ENCODE results near the gene PLXNB2. TPM values are rescaled to one million over a fixed set of nuclear protein-coding genes. Genes with fewer than 3 reads are reported as not detected.
"Not testable (repeated sequence)": the region's sequence is repeated elsewhere in the genome, so short reads cannot be mapped to it uniquely, and the experiment has no call there.

PLXNB2 gene
- total RNA-seq, 2 experiments from 2014 or later: 5.5 to 6.3 TPM

DNA sequence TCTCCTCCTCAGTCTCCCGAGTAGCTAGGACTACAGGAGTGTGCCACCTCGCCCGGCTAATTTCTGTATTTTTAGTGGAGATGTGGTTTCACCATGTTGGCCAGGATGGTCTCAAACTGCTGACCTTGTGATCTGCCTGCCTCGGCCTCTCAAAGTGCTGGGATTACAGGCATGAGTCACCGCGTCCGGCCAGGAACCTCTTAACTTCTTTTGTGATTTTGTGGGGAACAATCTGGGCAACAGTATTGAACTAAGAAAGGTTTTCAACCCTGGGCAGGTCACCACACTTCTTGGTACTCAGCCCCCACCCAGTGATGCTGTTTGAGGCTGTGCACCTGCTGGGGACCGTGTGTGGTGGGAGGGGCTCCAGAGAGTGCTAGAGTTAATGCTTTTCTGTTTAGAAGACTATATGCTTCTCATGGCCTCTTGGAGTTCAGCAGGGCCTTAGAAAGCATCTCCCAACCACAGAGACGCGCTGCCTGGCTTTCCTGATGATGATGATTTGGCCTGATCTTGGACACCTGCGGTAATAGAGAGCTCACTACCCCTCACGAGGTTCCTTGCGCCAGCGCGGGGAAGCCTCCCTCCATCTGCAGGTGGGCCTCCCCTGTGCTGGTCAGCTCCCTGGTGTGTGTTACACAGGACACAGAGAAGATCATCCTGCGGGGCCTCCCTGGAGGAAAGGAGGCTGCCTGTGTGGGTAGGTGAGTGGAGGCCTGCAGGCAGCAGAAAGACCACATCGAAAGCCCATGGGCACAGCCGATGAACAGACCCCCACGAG is 18.2 kb upstream of the PLXNB2 start:
- H3K9me3 Mint-ChIP-seq (ENCODE audit: low read depth): no peaks in the 10 kb centered on the region
- peak overlapping the region; percentile 72 for H3K4me3 Mint-ChIP-seq
- H3K27ac Mint-ChIP-seq: no peak overlapping the region
- no peak for ATAC-seq
- intact Hi-C loops (cut with DNase I, micrococcal nuclease): loop anchor here in 1 of 2 experiments (5.0 kb wide), 2 partner anchors 48 to 83 kb away; no protein-coding TSS in a partner anchor
- H3K27me3 Mint-ChIP-seq: peaks cover 3% of the 10 kb centered on the region
- no peaks in the 10 kb centered on the region for H3K36me3 Mint-ChIP-seq (ENCODE audit: low read depth)
- H3K4me1 Mint-ChIP-seq: peaks cover 11% of the 10 kb centered on the region
- ChIA-PET CTCF (interaction anchor here (0.7 to 5.6 kb wide), 4 partner anchors 9 to 73 kb away, joined by 3 to 31 read pairs (median 4); no protein-coding TSS in a partner anchor), POLR2A (interaction anchor here (0.6 kb wide), 1 partner anchor 9 kb away, joined by 3 read pairs; no protein-coding TSS in a partner anchor)
- no peak for DNase-seq

DNA sequence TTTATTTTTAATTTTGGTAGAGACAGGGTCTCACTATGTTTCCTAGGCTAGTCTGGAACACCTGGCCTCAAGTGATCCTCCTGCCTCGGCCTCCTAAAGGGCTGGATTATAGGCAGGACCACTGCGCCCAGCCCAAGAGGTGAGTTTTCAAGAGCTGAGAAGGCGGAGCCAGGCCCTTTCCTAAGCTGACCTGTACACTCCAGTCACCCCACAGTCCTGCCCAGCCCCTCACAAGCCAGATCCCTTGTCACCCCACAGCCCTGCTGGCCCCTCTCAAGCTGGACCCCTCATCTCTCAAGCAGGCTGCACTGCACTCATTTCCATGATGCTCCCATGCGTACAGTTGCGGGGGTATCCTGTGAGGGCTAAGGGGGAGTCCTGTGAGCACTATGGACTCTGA is 16.5 kb upstream of the PLXNB2 start:
- Mint-ChIP-seq H3K27ac (no peak overlapping the region), H3K9me3 (ENCODE audit: low read depth) (no peaks in the 10 kb centered on the region), H3K4me1 (peaks cover 7% of the 10 kb centered on the region), H3K27me3 (no peaks in the 10 kb centered on the region), H3K4me3 (no peak overlapping the region), H3K36me3 (ENCODE audit: low read depth) (no peaks in the 10 kb centered on the region)
- CTCF ChIA-PET: interaction anchor here (0.9 to 5.6 kb wide), 2 partner anchors 11 to 18 kb away, joined by 3 to 31 read pairs; no protein-coding TSS in a partner anchor
- peak; percentile 6 for DNase-seq
- intact Hi-C loops (cut with DNase I, micrococcal nuclease): no loop called here
- ATAC-seq: no peak
- POLR2A ChIA-PET: interaction anchor here (0.7 kb wide), 1 partner anchor 278 kb away, joined by 5 read pairs; no protein-coding TSS in a partner anchor

DNA sequence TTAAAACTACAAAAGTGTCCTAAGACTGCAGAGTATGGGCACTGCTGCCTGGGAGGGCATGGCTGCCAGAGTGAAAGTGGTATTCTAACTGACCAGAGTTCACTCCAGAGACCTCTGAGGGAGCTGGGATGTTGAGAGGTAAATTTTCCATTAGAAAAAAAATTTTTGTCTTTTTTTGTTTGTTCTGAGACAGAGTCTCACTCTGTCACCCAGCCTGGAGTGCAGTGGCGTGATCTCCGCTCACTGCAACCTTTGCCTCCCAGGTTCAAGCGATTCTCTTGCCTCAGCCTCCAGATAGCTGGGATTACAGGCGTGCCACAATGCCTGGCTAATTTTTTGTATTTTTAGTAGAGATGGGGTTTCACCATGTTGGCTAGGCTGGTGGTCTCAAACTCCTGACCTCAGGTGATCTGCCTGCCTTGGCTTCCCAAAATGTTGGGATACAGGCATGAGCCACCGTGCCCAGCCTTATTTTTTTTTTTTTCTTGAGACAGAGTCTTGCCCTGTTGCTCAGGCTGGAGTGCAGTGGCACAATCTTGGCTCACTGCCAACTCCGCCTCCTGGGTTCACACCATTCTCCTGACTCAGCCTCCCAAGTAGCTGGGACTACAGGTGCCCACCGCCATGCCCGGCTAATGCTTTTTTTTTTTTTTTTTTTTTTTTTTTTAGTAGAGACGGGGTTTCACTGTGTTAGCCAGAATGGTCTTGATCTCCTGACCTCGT is 15.1 kb upstream of the PLXNB2 start:
- H3K9me3 Mint-ChIP-seq (ENCODE audit: low read depth); H3K4me1 Mint-ChIP-seq; H3K27ac Mint-ChIP-seq; H3K4me3 Mint-ChIP-seq; H3K27me3 Mint-ChIP-seq; intact Hi-C loops (cut with DNase I, micrococcal nuclease); ATAC-seq; H3K36me3 Mint-ChIP-seq (ENCODE audit: low read depth); POLR2A ChIA-PET: not testable (repeated sequence)
- peak; percentile 34 for DNase-seq
- CTCF ChIA-PET: interaction anchor here (0.7 to 1.2 kb wide), 3 partner anchors 9 to 43 kb away, joined by 3 read pairs; no protein-coding TSS in a partner anchor

DNA sequence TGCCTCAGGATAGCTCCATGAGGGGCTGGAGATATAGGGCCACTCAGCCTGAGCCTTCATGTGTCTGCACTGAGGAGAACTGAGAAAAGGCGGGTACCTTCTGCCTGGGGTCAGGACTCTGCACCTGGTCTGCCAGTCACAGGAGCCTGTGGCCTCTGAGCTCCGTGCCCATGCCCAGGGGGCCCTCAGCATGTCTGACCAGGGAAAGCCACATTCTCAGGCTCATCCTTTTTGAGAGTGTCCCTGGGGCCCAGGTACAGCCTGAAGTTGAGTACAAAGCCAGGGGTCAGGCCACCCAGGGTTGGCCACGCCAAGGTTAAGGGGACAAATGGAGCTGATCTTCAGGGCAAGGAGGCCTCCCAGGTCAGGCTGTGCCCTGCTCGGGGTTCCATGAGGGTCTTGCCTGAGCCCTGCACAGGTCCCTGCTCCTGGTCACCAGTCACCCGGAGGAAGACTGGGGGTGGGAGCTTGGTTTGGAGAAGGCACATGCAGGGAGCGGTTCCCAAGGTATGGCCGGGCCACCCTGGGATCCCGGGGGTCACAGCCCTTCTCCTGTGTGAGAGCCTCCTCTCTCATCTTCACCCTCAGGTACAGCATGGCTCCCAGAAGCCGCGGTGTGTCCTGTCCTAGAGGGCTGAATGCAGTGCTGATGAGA is 13.4 kb upstream of the PLXNB2 start:
- CTCF ChIA-PET: interaction anchor here (0.5 to 1.0 kb wide), 4 partner anchors 46 to 366 kb away, joined by 3 to 4 read pairs (median 3); no protein-coding TSS in a partner anchor
- POLR2A ChIA-PET: no interaction called here
- H3K4me3 Mint-ChIP-seq: no peak overlapping the region
- H3K27ac Mint-ChIP-seq: no peak overlapping the region
- H3K36me3 Mint-ChIP-seq (ENCODE audit: low read depth): no peaks in the 10 kb centered on the region
- DNase-seq (no peak), ATAC-seq (no peak)
- intact Hi-C loops (cut with DNase I, micrococcal nuclease): no loop called here
- no peaks in the 10 kb centered on the region for H3K9me3 Mint-ChIP-seq (ENCODE audit: low read depth)
- H3K4me1 Mint-ChIP-seq: peaks cover under 1% of the 10 kb centered on the region
- no peaks in the 10 kb centered on the region for H3K27me3 Mint-ChIP-seq

DNA sequence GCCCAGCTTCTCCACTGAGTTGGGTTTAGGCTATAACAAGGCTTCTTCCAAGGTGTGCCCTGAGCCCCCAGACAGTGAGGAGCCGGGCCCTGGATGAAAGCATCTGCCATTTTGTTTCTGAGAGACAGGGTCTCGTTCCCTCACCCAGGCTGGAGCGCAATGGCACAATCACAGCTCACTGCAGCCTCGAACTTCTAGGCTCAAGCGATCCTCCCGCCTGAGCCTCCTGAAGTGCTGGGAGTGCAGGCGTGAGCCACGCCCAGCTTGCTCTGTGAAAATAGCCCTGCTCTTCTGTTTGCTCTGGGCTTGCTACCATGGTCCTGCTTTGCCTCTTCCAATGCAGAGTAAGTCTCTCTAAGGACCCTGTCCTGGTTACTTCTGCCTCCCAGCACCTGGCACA is 12.7 kb upstream of the PLXNB2 start:
- DNase-seq: no peak
- Mint-ChIP-seq H3K36me3 (ENCODE audit: low read depth) (no peaks in the 10 kb centered on the region), H3K27me3 (no peaks in the 10 kb centered on the region)

DNA sequence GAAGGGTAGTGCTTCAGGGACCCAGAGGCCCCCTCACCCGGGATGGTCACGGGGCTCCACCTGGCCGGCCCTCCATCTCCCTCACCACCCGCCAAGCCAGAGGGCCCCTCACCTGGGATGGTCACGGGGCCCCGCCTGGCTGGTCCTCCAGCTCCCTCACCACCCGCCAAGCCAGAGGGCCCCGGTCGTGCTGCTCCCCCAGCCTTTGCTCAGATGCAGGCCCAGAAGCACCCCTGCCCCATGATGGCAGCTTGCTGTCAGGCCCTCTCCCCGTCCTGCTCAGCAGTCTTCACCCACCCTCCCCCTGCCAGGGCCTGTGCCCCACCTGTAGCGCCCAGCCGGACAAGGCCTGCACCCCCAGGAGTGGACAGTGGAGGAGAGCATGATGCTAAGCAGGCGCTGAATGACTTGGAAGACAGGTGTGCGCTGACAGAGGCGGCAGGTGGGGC is 12.1 kb upstream of the PLXNB2 start:
- ChIA-PET POLR2A (no interaction called here), CTCF (interaction anchor here (0.9 kb wide), 1 partner anchor 44 kb away, joined by 4 read pairs; no protein-coding TSS in a partner anchor)
- intact Hi-C loops (cut with DNase I, micrococcal nuclease): no loop called here
- no peak overlapping the region for H3K4me3 Mint-ChIP-seq
- H3K27me3 Mint-ChIP-seq: no peaks in the 10 kb centered on the region
- no peaks in the 10 kb centered on the region for H3K36me3 Mint-ChIP-seq (ENCODE audit: low read depth)
- H3K27ac Mint-ChIP-seq: no peak overlapping the region
- no peaks in the 10 kb centered on the region for H3K9me3 Mint-ChIP-seq (ENCODE audit: low read depth)
- DNase-seq: no peak
- H3K4me1 Mint-ChIP-seq: peaks cover 6% of the 10 kb centered on the region
- no peak for ATAC-seq

More for the DNA sequence above, 12.7 kb upstream of the PLXNB2 start:
- H3K4me1 Mint-ChIP-seq: peaks cover 5% of the 10 kb centered on the region
- H3K9me3 Mint-ChIP-seq (ENCODE audit: low read depth): no peaks in the 10 kb centered on the region
- intact Hi-C loops (cut with DNase I, micrococcal nuclease): no loop called here
- no peak overlapping the region for H3K27ac Mint-ChIP-seq
- POLR2A ChIA-PET: no interaction called here
- CTCF ChIA-PET: interaction anchor here (0.5 to 0.9 kb wide), 3 partner anchors 45 to 365 kb away, joined by 3 to 4 read pairs (median 3); no protein-coding TSS in a partner anchor
- no peak for ATAC-seq
- H3K4me3 Mint-ChIP-seq: no peak overlapping the region

DNA sequence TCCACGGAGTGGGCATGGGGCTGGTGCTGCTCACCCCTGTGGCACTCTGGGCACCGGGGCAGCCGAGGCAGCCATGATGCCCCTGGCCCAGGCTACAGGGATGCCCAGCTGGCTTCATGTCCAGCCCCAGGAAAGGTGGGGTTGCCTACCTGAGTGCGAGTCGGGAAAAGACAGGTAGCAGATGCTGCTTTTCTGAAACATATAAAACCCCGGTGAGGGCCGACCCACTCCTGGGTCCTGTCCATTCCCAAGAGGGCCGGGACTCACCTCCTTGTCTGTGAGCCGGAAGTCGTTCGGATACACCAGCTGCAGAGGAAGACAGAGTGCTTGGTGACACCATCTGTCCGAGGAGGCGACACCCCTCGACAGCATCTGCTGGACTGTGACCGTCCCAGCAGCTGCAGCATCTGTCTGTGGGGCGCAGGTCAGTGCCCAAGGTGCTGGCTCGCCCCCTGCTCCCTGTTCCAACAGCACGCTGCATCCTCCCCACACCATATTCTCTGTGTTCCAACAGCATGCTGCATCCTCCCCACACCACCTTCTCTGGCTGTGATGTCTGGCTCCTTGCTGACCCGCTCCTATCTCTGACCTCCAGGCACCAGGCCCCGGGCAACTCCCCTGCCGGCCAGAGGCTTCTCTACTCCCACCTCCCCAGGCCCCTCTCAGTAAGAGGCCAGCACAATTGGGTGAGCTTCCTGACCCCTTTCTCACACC is 11.4 kb upstream of the PLXNB2 start:
- Mint-ChIP-seq H3K9me3 (ENCODE audit: low read depth) (no peaks in the 10 kb centered on the region), H3K36me3 (ENCODE audit: low read depth) (no peaks in the 10 kb centered on the region), H3K4me3 (no peak overlapping the region), H3K27ac (no peak overlapping the region), H3K27me3 (no peaks in the 10 kb centered on the region), H3K4me1 (peaks cover 13% of the 10 kb centered on the region)
- no peak for ATAC-seq
- POLR2A ChIA-PET: no interaction called here
- CTCF ChIA-PET: interaction anchor here (0.5 kb wide), 1 partner anchor 26 kb away, joined by 3 read pairs; no protein-coding TSS in a partner anchor
- no peak for DNase-seq
- intact Hi-C loops (cut with DNase I, micrococcal nuclease): no loop called here

DNA sequence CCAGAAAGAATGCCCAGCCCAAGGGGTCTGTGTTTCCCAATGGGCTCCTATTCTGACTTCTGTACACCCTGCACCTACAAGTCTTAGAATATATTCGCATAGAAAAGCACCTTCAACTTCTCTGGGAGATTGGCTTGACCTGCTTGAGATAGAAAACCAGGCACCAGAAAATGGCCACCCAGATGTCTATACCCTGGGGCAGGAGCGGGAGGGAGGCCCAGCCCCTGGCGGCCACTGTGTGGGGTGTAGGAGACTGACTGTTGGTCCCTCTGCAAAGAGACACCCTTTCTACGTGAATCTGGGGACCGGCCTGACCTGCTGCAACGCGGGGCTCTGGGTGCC is 10.9 kb upstream of the PLXNB2 start:
- intact Hi-C loops (cut with DNase I, micrococcal nuclease): no loop called here
- ChIA-PET POLR2A (no interaction called here), CTCF (interaction anchor here (0.5 kb wide), 1 partner anchor 26 kb away, joined by 3 read pairs; no protein-coding TSS in a partner anchor)
- H3K4me3 Mint-ChIP-seq: no peak overlapping the region
- peaks cover 16% of the 10 kb centered on the region for H3K4me1 Mint-ChIP-seq
- H3K9me3 Mint-ChIP-seq (ENCODE audit: low read depth): no peaks in the 10 kb centered on the region
- ATAC-seq (no peak), DNase-seq (no peak)
- no peaks in the 10 kb centered on the region for H3K27me3 Mint-ChIP-seq
- H3K36me3 Mint-ChIP-seq (ENCODE audit: low read depth): no peaks in the 10 kb centered on the region
- no peak overlapping the region for H3K27ac Mint-ChIP-seq

DNA sequence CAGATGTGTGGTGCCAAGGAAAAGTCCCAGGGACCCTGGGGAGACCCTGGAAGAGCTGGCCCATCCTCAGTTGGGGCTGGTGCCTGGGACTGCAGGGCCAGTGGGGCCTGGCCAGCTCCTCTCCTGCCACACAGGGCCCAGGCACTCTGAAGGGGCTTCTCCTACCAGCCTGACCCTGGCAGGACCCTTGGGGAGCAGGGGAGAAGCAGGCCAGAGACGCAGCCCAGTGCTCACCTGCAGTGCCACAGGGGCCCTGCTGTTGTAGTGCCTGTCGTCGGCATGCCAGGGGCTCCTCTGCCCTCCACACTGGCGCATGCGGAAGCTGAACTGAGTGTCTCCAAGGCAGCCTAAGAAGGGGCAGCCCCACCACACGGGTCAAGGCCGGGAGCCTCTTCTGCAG is 10.2 kb upstream of the PLXNB2 start:
- no peaks in the 10 kb centered on the region for H3K27me3 Mint-ChIP-seq
- H3K9me3 Mint-ChIP-seq (ENCODE audit: low read depth): no peaks in the 10 kb centered on the region
- intact Hi-C loops (cut with DNase I, micrococcal nuclease): no loop called here
- H3K4me3 Mint-ChIP-seq: no peak overlapping the region
- DNase-seq: no peak
- ATAC-seq: no peak
- ChIA-PET CTCF (interaction anchor here (0.9 kb wide), 1 partner anchor 9 kb away, joined by 3 read pairs; no protein-coding TSS in a partner anchor), POLR2A (no interaction called here)
- no peak overlapping the region for H3K27ac Mint-ChIP-seq
- H3K4me1 Mint-ChIP-seq: peaks cover 16% of the 10 kb centered on the region
- H3K36me3 Mint-ChIP-seq (ENCODE audit: low read depth): no peaks in the 10 kb centered on the region

DNA sequence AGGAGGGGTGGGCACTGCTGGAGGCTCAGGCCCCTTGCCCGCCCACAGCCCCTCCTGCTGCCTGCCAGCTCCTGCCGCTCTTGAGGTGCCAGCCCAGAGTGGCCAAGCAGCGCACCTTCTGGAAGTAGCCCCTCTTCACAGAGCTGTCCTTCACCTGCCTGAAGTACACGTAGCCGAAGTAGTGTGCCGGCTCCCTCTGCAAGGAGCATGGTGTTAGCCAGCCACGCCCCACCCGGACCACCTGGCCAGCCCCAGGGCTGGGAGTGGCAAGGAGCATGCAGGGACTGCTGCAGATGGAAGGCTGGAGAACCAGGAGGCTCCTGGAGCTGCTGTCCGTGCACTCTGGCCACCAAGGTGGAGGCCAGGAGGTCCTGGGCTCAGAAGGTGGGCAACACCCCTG is 9.7 kb upstream of the PLXNB2 start:
- Mint-ChIP-seq H3K27ac (no peak overlapping the region), H3K4me3 (no peak overlapping the region), H3K27me3 (no peaks in the 10 kb centered on the region), H3K36me3 (ENCODE audit: low read depth) (no peaks in the 10 kb centered on the region), H3K4me1 (peaks cover 16% of the 10 kb centered on the region), H3K9me3 (ENCODE audit: low read depth) (no peaks in the 10 kb centered on the region)
- ChIA-PET POLR2A (no interaction called here), CTCF (interaction anchor here (0.9 kb wide), 1 partner anchor 9 kb away, joined by 3 read pairs; no protein-coding TSS in a partner anchor)
- no peak for DNase-seq
- intact Hi-C loops (cut with DNase I, micrococcal nuclease): no loop called here
- no peak for ATAC-seq

Data from activated CD4-positive, alpha-beta T cell treated with anti-CD3 and anti-CD28 coated beads for 36 hours (primary cell).